Neural cell (in vitro differentiated cells): ENCODE measurements around the gene SPINDOC. TPM values are rescaled to one million over a fixed set of nuclear protein-coding genes. Genes with fewer than 3 reads are reported as not detected.

Experiments used
- H2AFZ ChIP-seq: fragments of 200-600, 300-800 bp; sonication (generic), shearing (Covaris generic); 2 replicates; pipeline ENCODE4 v1.6.0; 2014; ENCODE audit warnings: low read depth, mild to moderate bottlenecking, antibody characterized with exemption, low read length, moderate library complexity
- H3F3A ChIP-seq: fragments of 200-600 bp; shearing (Covaris generic); 2 replicates; pipeline ENCODE4 v1.6.1; 2016; ENCODE audit warnings: mild to moderate bottlenecking, moderate library complexity, mixed read lengths, antibody characterized with exemption, low read length; ENCODE audit not compliant: insufficient read depth, poor library complexity, severe bottlenecking
- H3K27ac ChIP-seq: fragments of 200-600, 300-800 bp; sonication (generic), shearing (Covaris generic); 2 replicates; pipeline ENCODE4 v1.5.1; 2014; ENCODE audit warnings: mild to moderate bottlenecking, low read length, moderate library complexity
- H3K27me3 ChIP-seq: fragments of 300-800, 200-600 bp; sonication (generic), shearing (Covaris generic); 2 replicates; pipeline ENCODE4 v1.6.0; 2014; ENCODE audit warnings: mild to moderate bottlenecking, low read depth, low read length, moderate library complexity; ENCODE audit not compliant: insufficient read depth
- H3K36me3 ChIP-seq: fragments of 300-800, 200-600 bp; sonication (generic), shearing (Covaris generic); 2 replicates; pipeline ENCODE4 v1.5.1; 2014; ENCODE audit warnings: mild to moderate bottlenecking, antibody characterized with exemption, low read length, moderate library complexity; ENCODE audit not compliant: insufficient read depth
- H3K4me2 ChIP-seq: fragments of 300-800, 200-600 bp; sonication (generic), shearing (Covaris generic); 2 replicates; pipeline ENCODE4 v1.6.0; 2014; ENCODE audit warnings: mild to moderate bottlenecking, low read length
- H3K4me3 ChIP-seq: fragments of 300-800, 200-600 bp; sonication (generic), shearing (Covaris generic); 2 replicates; pipeline ENCODE4 v1.5.1; 2014; ENCODE audit warnings: mild to moderate bottlenecking, low read length, moderate library complexity
- H3K79me2 ChIP-seq: fragments of 200-600 bp; shearing (Covaris generic); replicated peaks from 2 replicates; pipeline ENCODE4 v1.6.0; 2014; ENCODE audit warnings: mild to moderate bottlenecking, low read length, moderate library complexity; ENCODE audit not compliant: insufficient read depth
- H3K9ac ChIP-seq: fragments of 300-800, 200-600 bp; sonication (generic), shearing (Covaris generic); 2 replicates; pipeline ENCODE4 v1.6.1; 2016; ENCODE audit warnings: mild to moderate bottlenecking, low read length, mixed read lengths
- H3K9me2 ChIP-seq: fragments of 200-600 bp; shearing (Covaris generic); 2 replicates; pipeline ENCODE4 v1.6.1; 2016; ENCODE audit warnings: mild to moderate bottlenecking, low read length, mixed read lengths; ENCODE audit not compliant: insufficient read depth
- H3K9me3 ChIP-seq: fragments of 200-600, 300-800 bp; sonication (generic), shearing (Covaris generic); 2 replicates; pipeline ENCODE4 v1.6.1; 2016; ENCODE audit warnings: mild to moderate bottlenecking, mixed run types, low read length, moderate library complexity, mixed read lengths
- H4K20me1 ChIP-seq: fragments of 200-600 bp; shearing (Covaris generic); 2 replicates; pipeline ENCODE4 v1.6.1; 2016; ENCODE audit warnings: mild to moderate bottlenecking, mixed run types; ENCODE audit not compliant: insufficient read depth
- CTCF ChIP-seq: fragments of 450-650 bp; IDR thresholded peaks from 2 replicates; pipeline ENCODE4 v1.5.1; 2014; ENCODE audit warnings: antibody characterized with exemption, mild to moderate bottlenecking, moderate library complexity; ENCODE audit not compliant: poor library complexity, severe bottlenecking
- EP300 ChIP-seq: fragments of 450-650 bp; conservative IDR thresholded peaks from 2 replicates; pipeline ENCODE4 v1.6.1; 2014; ENCODE audit warnings: antibody characterized with exemption, mild to moderate bottlenecking, moderate library complexity; ENCODE audit not compliant: poor library complexity, severe bottlenecking
- EZH2 ChIP-seq: fragments of 200-600, 300-800 bp; shearing (Covaris generic), sonication (generic); IDR thresholded peaks from 2 replicates; pipeline ENCODE4 v1.6.1; 2014; ENCODE audit warnings: antibody characterized with exemption, low read length, borderline replicate concordance, mild to moderate bottlenecking; ENCODE audit not compliant: insufficient read depth, poor library complexity, severe bottlenecking
- MXI1 ChIP-seq: fragments of 450-650 bp; conservative IDR thresholded peaks from 2 replicates; pipeline ENCODE4 v1.6.1; 2014; ENCODE audit warnings: antibody characterized with exemption, mild to moderate bottlenecking; ENCODE audit not compliant: poor library complexity, severe bottlenecking
- POLR2AphosphoS5 ChIP-seq: IDR thresholded peaks from 2 replicates; pipeline ENCODE4 v1.6.1; 2012
- RAD21 ChIP-seq: fragments of 450-650 bp; conservative IDR thresholded peaks from 2 replicates; pipeline ENCODE4 v1.6.1; 2014; ENCODE audit warnings: antibody characterized with exemption, mild to moderate bottlenecking, moderate library complexity
- SMC3 ChIP-seq: fragments of 450-650 bp; conservative IDR thresholded peaks from 2 replicates; pipeline ENCODE4 v1.6.1; 2014; ENCODE audit warnings: antibody characterized with exemption, mild to moderate bottlenecking, moderate library complexity; ENCODE audit not compliant: poor library complexity
- TAF1 ChIP-seq: IDR thresholded peaks from 2 replicates; pipeline ENCODE4 v1.6.1; 2012; ENCODE audit warnings: low read depth
- polyA plus RNA-seq: library from polyadenylated mRNA; depleted of rRNA; stranded (reverse); fragments of >200 nt; gene quantifications from 2 replicates; pipeline ENCODE4 v1.2.3, GENCODE V29; 2014
- TF ChIP-seq, protein P1 (sequence below): IDR thresholded peaks from 2 replicates; pipeline ENCODE4 v1.6.1; 2012; ENCODE audit warnings: borderline replicate concordance

Gene SPINDOC
- polyA plus RNA-seq, 1 donor from 2014 or later, result 20.3 TPM

DNA sequence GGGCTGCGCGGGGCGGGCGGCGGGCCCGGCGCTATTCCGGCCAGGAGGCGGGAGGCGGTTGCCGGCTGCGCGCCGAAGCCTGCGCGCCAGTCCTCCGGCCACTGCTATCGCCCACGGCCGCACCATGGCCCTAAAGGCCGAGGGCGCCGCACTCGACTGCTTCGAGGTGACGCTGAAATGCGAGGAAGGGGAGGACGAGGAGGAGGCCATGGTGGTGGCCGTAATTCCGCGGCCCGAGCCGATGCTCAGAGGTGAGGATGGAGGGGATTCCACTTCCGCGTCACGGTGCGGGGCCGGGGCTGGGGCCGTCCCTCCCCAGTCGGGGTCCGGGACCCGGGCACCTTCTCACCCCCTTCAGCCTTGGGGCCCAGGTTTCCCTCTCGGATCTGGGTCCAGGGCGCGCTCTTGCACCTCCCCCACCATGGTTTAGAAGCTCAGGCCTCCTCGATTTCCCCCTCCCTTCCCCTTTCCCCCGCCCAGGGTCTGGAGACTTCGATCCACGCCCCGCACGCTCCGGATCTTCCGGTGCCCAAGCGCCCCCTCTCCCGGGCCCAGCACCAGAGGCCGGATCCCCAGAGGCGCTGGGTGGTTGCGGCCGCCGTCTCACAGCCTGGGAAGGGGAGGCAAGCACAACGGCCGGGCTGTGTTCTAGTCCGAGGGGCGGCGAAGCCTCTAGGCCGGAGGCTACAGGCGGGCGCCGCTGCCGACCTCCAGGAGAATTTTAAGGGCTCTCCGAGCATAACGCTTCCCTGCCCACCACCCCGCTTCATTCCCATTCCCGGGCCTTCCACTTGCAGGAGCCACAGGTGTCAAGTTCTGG, 517 bp downstream of the SPINDOC start:
- peaks cover 5% of the 10 kb centered on the region for H3F3A ChIP-seq
- H3K79me2 ChIP-seq, result peaks cover 43% of the 10 kb centered on the region
- H3K27ac ChIP-seq, result peak overlapping the region; percentile 80
- peak overlapping the region; percentile 92 for H3K9ac ChIP-seq
- H3K27me3 ChIP-seq, result no peaks in the 10 kb centered on the region
- H3K4me2 ChIP-seq, result peak overlapping the region; percentile 90
- peak overlapping the region; percentile 76 for H2AFZ ChIP-seq
- H3K9me2 ChIP-seq, result no peaks in the 10 kb centered on the region
- H3K9me3 ChIP-seq, result no peaks in the 10 kb centered on the region
- no peaks in the 10 kb centered on the region for H3K36me3 ChIP-seq
- H3K4me3 ChIP-seq, result peak overlapping the region; percentile 99
- TF ChIP-seq, protein P1, sequence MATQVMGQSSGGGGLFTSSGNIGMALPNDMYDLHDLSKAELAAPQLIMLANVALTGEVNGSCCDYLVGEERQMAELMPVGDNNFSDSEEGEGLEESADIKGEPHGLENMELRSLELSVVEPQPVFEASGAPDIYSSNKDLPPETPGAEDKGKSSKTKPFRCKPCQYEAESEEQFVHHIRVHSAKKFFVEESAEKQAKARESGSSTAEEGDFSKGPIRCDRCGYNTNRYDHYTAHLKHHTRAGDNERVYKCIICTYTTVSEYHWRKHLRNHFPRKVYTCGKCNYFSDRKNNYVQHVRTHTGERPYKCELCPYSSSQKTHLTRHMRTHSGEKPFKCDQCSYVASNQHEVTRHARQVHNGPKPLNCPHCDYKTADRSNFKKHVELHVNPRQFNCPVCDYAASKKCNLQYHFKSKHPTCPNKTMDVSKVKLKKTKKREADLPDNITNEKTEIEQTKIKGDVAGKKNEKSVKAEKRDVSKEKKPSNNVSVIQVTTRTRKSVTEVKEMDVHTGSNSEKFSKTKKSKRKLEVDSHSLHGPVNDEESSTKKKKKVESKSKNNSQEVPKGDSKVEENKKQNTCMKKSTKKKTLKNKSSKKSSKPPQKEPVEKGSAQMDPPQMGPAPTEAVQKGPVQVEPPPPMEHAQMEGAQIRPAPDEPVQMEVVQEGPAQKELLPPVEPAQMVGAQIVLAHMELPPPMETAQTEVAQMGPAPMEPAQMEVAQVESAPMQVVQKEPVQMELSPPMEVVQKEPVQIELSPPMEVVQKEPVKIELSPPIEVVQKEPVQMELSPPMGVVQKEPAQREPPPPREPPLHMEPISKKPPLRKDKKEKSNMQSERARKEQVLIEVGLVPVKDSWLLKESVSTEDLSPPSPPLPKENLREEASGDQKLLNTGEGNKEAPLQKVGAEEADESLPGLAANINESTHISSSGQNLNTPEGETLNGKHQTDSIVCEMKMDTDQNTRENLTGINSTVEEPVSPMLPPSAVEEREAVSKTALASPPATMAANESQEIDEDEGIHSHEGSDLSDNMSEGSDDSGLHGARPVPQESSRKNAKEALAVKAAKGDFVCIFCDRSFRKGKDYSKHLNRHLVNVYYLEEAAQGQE, result no peak
- TF ChIP-seq CTCF, result no peak
- no peak for TF ChIP-seq MXI1
- no peak for TF ChIP-seq TAF1
- TF ChIP-seq EP300, result no peak
- no peak for TF ChIP-seq POLR2AphosphoS5
- TF ChIP-seq RAD21, result no peak
- TF ChIP-seq SMC3, result no peak
- TF ChIP-seq EZH2, result no peak
- no peaks in the 10 kb centered on the region for H4K20me1 ChIP-seq

DNA sequence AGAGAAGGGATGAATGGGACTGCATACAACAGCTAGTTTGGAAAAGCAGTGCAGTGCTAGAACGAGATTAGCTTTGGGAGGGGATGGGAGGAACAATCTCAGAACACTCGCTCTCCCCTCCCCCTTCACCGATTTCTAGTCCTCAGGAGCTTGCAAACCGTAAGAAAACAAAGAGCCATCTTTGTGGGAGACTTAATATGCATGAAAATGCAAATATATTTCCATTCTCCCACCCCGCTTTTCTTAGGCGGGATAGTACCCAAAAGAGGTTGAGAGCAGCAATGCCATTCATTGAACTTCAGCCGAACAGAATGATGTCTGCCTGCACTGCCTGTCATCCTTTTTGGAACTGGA, 1.1 kb downstream of the SPINDOC start:
- H3K36me3 ChIP-seq, result no peaks in the 10 kb centered on the region
- H3K27me3 ChIP-seq, result no peaks in the 10 kb centered on the region
- peak overlapping the region; percentile 92 for H3K9ac ChIP-seq
- peak overlapping the region; percentile 80 for H3K27ac ChIP-seq
- peak overlapping the region; percentile 90 for H3K4me2 ChIP-seq
- peaks cover 43% of the 10 kb centered on the region for H3K79me2 ChIP-seq
- no peaks in the 10 kb centered on the region for H4K20me1 ChIP-seq
- H3K9me2 ChIP-seq, result no peaks in the 10 kb centered on the region
- peaks cover 5% of the 10 kb centered on the region for H3F3A ChIP-seq
- no peak overlapping the region for H2AFZ ChIP-seq
- TF ChIP-seq CTCF, result no peak
- TF ChIP-seq EP300, result no peak
- TF ChIP-seq, protein P1, result no peak
- TF ChIP-seq RAD21, result no peak
- TF ChIP-seq SMC3, result no peak
- TF ChIP-seq EZH2, result no peak
- TF ChIP-seq POLR2AphosphoS5, result no peak
- no peak for TF ChIP-seq TAF1
- H3K9me3 ChIP-seq, result no peaks in the 10 kb centered on the region
- H3K4me3 ChIP-seq, result peak overlapping the region; percentile 99
